Hepatic stellate cell (primary cell): ENCODE data around the gene SMO.
"Not testable (repeated sequence)": the region's sequence is repeated elsewhere in the genome, so short reads cannot be mapped to it uniquely, and the experiment has no call there.

Experiments used
- DNase-seq: peaks from one replicate; pipeline ENCODE4 v3.0.0; 2011; ENCODE audit warnings: low spot score

The SMO gene

GRCh38 chr7:129240119-129240820, 51.8 kb downstream of the SMO start:
- no peak for DNase-seq

DNA sequence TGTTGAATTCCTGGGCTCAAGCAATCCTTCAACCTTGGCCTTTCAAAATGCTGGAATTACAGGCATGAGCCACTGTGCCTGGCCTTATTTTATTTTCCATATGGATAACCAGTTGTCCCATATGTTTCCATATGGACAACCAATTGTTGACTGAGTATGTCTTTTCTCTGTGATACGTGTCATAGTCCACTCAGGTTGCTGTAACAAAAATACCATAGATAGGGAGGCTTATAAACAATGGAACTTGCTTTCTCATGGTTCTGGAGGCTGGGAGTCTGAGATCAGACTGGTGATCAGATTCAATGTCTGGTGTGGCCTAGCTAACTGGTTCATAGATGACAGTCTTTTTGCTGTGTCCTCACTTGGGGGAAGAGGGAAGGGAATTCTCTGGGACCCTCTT, 55.8 kb downstream of the SMO start:
- no peak for DNase-seq

DNA sequence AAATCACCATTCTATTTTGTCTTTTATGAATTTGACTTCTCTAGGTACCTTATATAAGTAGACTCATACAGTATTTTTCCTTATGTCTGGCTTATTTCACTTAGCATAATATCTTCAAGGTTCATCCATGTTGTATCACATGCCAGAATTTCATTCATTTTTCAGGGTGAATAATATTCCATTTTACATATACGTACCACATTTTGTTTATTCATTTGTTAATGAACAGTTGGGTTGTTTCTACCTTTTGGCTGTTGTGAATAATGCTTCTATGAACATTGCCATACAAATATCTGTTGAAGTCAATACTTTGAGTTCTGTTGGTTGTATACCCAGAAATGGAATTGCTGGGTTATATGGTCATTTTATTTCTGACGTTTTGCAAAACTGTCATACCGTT, 57.1 kb downstream of the SMO start:
- DNase-seq, result no peak

- no peak for DNase-seq
Measured at GRCh38 chr7:129247087-129247486, 58.7 kb downstream of the SMO start.

DNA sequence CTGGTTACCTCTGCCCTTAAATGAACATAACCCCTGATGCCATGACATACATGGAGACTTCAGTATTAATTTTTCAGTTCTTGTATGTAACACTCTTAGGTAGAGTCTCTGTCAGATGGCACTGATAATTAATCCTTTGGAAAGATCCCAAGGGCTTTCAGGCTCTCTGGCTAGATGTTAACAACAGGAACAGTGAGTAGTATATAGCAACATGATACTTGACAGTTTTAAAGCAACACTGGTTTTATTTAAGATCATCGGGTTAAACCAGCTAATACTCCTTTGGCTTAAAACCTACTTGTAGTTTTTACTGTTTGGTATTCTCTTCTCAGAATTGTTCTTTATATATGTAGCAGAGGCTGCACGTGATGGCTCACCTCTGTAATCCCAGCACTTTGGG, 63.7 kb downstream of the SMO start:
- no peak for DNase-seq

GRCh38 chr7:129252603-129253002, 64.2 kb downstream of the SMO start:
- not testable (repeated sequence) for DNase-seq

- no peak for DNase-seq
Measured at GRCh38 chr7:129255800-129256199, 67.4 kb downstream of the SMO start.

DNA sequence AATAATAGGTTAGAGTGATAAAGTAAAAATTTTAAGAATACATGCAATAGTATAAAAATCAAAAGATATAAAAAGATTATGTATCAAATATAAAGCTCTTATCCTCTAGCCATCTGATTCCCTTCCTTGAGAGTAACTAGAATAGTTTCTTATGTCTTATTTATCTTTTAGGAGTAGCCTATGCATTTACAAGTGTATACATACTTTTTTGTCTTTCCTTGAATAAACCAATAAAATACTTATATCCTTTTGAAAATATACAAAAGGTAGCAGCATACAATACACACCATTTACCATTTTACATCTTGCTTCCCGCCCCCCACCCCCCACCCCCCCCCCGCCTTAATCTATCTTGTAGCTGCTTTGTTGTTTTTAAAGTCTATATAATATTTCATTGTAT, 67.8 kb downstream of the SMO start:
- no peak for DNase-seq

DNA sequence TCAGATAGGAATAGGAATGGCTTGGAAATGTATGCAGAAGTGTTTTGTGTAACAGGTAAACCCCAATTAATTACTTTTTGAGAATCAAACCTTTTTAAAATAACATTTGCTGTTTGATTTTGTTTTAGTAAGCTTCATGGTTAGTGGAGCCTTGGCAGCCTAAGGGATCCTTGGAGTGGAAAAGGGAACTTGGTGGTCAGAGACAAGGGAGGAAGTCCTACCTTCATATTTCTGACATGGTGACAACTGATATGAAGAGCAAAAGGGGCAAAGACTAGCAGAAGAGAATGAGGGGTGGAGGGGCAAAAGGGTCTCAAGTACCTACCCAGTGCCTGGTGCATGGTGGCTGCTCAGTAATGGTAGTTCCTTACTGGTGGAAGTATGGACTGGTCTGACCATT, 68.7 kb downstream of the SMO start:
- no peak for DNase-seq

GRCh38 chr7:129258649-129259389, 70.4 kb downstream of the SMO start:
- DNase-seq, result no peak

DNA sequence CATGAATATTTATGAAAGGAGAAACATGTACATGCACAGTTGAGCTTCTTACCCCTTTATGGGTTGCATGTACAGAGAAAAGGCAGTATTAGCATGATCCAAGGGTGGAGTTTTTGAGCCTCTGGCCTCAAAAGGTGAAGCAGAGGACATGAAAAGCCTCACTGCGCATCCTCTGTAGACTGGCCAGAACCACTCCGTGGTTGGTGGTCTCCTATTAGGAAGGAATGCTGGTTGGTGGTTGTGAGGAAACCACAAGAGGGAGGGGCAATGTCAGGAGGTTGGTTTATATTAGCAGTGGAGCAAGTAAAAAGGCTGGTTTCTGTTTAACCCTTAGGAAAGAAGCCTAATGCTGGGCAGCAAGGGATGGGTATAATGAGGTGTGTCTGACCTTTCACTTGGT, 73.9 kb downstream of the SMO start:
- no peak for DNase-seq
